ENCODE data around the gene CDH2. TPM values are rescaled to one million over a fixed set of nuclear protein-coding genes. Genes with fewer than 3 reads are reported as not detected.

The CDH2 gene
- total RNA-seq, 1 donor, result 75.6 TPM

GRCh38 chr18:27952741-27953140 lies 224.2 kb downstream of the CDH2 start:
- Histone ChIP-seq H2AFZ (ENCODE audit: low read length) (no peak overlapping the region), H3K27me3 (ENCODE audit: insufficient read depth, low read length) (no peaks in the 10 kb centered on the region), H3K9me3 (ENCODE audit: low read depth, low read length) (no peaks in the 10 kb centered on the region), H3K27ac (ENCODE audit: low read depth, low read length) (no peak overlapping the region), H3K79me2 (ENCODE audit: insufficient read depth, low read length) (no peaks in the 10 kb centered on the region), H3K4me2 (ENCODE audit: insufficient read depth, low read length) (no peak overlapping the region), H3K4me1 (ENCODE audit: insufficient read depth, low read length) (peaks cover 16% of the 10 kb centered on the region), H4K20me1 (ENCODE audit: insufficient read depth, low read length) (no peaks in the 10 kb centered on the region), H3K4me3 (ENCODE audit: insufficient read depth, low read length) (no peak overlapping the region), H3K36me3 (ENCODE audit: insufficient read depth, low read length) (no peaks in the 10 kb centered on the region)
- TF ChIP-seq CTCF (IDR thresholded peaks at IDR 0.05; ENCODE audit: extremely low read depth, low read depth, low read length), result no peak
- no peak for DNase-seq (ENCODE audit: insufficient read length, low spot score, missing footprints)

GRCh38 chr18:27950648-27951228 lies 226.2 kb downstream of the CDH2 start:
- peaks cover 16% of the 10 kb centered on the region for H3K4me1 ChIP-seq (ENCODE audit: insufficient read depth, low read length)
- H4K20me1 ChIP-seq (ENCODE audit: insufficient read depth, low read length), result no peaks in the 10 kb centered on the region
- H3K4me3 ChIP-seq (ENCODE audit: insufficient read depth, low read length), result no peak overlapping the region
- no peak overlapping the region for H3K27ac ChIP-seq (ENCODE audit: low read depth, low read length)
- no peak overlapping the region for H2AFZ ChIP-seq (ENCODE audit: low read length)
- TF ChIP-seq CTCF (IDR thresholded peaks at IDR 0.05; ENCODE audit: extremely low read depth, low read depth, low read length), result no peak
- H3K36me3 ChIP-seq (ENCODE audit: insufficient read depth, low read length), result no peaks in the 10 kb centered on the region
- no peaks in the 10 kb centered on the region for H3K79me2 ChIP-seq (ENCODE audit: insufficient read depth, low read length)
- H3K27me3 ChIP-seq (ENCODE audit: insufficient read depth, low read length), result no peaks in the 10 kb centered on the region
- DNase-seq (ENCODE audit: insufficient read length, low spot score, missing footprints), result no peak
- H3K9me3 ChIP-seq (ENCODE audit: low read depth, low read length), result no peaks in the 10 kb centered on the region
- no peak overlapping the region for H3K4me2 ChIP-seq (ENCODE audit: insufficient read depth, low read length)

- H3K79me2 ChIP-seq (ENCODE audit: insufficient read depth, low read length), result no peaks in the 10 kb centered on the region
- H3K27me3 ChIP-seq (ENCODE audit: insufficient read depth, low read length), result no peaks in the 10 kb centered on the region
- peaks cover 7% of the 10 kb centered on the region for H3K4me1 ChIP-seq (ENCODE audit: insufficient read depth, low read length)
- no peaks in the 10 kb centered on the region for H4K20me1 ChIP-seq (ENCODE audit: insufficient read depth, low read length)
- no peak overlapping the region for H3K4me2 ChIP-seq (ENCODE audit: insufficient read depth, low read length)
- no peak for DNase-seq (ENCODE audit: insufficient read length, low spot score, missing footprints)
- no peaks in the 10 kb centered on the region for H3K9me3 ChIP-seq (ENCODE audit: low read depth, low read length)
- H3K36me3 ChIP-seq (ENCODE audit: insufficient read depth, low read length), result no peaks in the 10 kb centered on the region
- H2AFZ ChIP-seq (ENCODE audit: low read length), result no peak overlapping the region
- no peak for TF ChIP-seq CTCF (IDR thresholded peaks at IDR 0.05; ENCODE audit: extremely low read depth, low read depth, low read length)
- no peak overlapping the region for H3K27ac ChIP-seq (ENCODE audit: low read depth, low read length)
- no peak overlapping the region for H3K4me3 ChIP-seq (ENCODE audit: insufficient read depth, low read length)
These were observed 227.9 kb downstream of the CDH2 start for GRCh38 chr18:27948986-27949385.

GRCh38 chr18:27942706-27943105 lies 234.2 kb downstream of the CDH2 start:
- H3K36me3 ChIP-seq (ENCODE audit: insufficient read depth, low read length), result no peaks in the 10 kb centered on the region
- no peaks in the 10 kb centered on the region for H3K9me3 ChIP-seq (ENCODE audit: low read depth, low read length)
- no peak for TF ChIP-seq CTCF (IDR thresholded peaks at IDR 0.05; ENCODE audit: extremely low read depth, low read depth, low read length)
- no peaks in the 10 kb centered on the region for H3K79me2 ChIP-seq (ENCODE audit: insufficient read depth, low read length)
- H3K27me3 ChIP-seq (ENCODE audit: insufficient read depth, low read length), result no peaks in the 10 kb centered on the region
- H3K27ac ChIP-seq (ENCODE audit: low read depth, low read length), result no peak overlapping the region
- H2AFZ ChIP-seq (ENCODE audit: low read length), result no peak overlapping the region
- H3K4me3 ChIP-seq (ENCODE audit: insufficient read depth, low read length), result no peak overlapping the region
- H4K20me1 ChIP-seq (ENCODE audit: insufficient read depth, low read length), result no peaks in the 10 kb centered on the region
- no peak overlapping the region for H3K4me2 ChIP-seq (ENCODE audit: insufficient read depth, low read length)
- peaks cover 2% of the 10 kb centered on the region for H3K4me1 ChIP-seq (ENCODE audit: insufficient read depth, low read length)
- DNase-seq (ENCODE audit: insufficient read length, low spot score, missing footprints), result no peak
